Effector memory CD4-positive, alpha-beta T cell (primary cell): ENCODE measurements around the gene STIM2.

ENCODE experiments used
- DNase-seq, 3 donors: peaks; one replicate each; pipeline ENCODE4 v3.0.0-alpha.2; 2020
- H3K27ac ChIP-seq: 2 replicates; pipeline ENCODE4 v1.7.0; 2013; ENCODE audit warnings: mild to moderate bottlenecking, low read length, moderate library complexity; ENCODE audit not compliant: insufficient read depth, poor library complexity, severe bottlenecking
- H3K27me3 ChIP-seq: replicated peaks from 2 replicates; pipeline ENCODE4 v1.7.0; 2013; ENCODE audit warnings: mild to moderate bottlenecking, low read length; ENCODE audit not compliant: insufficient read depth, control insufficient read depth, poor library complexity, severe bottlenecking
- H3K36me3 ChIP-seq: 2 replicates; pipeline ENCODE4 v1.7.0; 2013; ENCODE audit warnings: mild to moderate bottlenecking, low read length, moderate library complexity; ENCODE audit not compliant: control insufficient read depth, insufficient read depth
- H3K4me1 ChIP-seq: 2 replicates; pipeline ENCODE4 v1.7.0; 2013; ENCODE audit warnings: low read length, mild to moderate bottlenecking; ENCODE audit not compliant: control insufficient read depth, insufficient read depth, poor library complexity, severe bottlenecking
- H3K4me3 ChIP-seq: 2 replicates; pipeline ENCODE4 v1.7.0; 2013; ENCODE audit warnings: low read length, low read depth, mild to moderate bottlenecking; ENCODE audit not compliant: insufficient read depth, poor library complexity, severe bottlenecking
- H3K9me3 ChIP-seq: 2 replicates; pipeline ENCODE4 v1.7.0; 2013; ENCODE audit warnings: mild to moderate bottlenecking, low read length, moderate library complexity; ENCODE audit not compliant: control insufficient read depth

STIM2 gene

DNA sequence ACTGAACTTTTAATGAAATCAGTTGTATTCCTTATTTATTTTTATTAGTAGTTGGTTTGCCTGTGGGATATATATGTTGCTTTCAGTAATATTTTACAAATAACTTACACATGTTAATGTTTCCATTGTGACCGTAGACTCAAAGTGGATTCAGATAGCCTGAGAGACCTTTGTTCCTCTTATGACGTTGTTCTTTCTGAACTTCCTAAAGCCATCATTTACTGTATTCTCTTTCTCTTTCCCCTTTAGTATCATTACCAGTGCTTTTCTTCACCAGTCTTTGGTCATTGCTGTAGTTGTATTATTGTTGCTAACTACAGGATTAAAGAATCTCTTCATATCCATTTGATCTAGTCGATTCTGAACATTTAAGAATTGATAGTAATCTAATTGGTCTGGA, 4.3 kb downstream of the STIM2 start:
- Histone ChIP-seq H3K36me3 (no peaks in the 10 kb centered on the region), H3K27ac (no peak overlapping the region), H3K4me1 (peaks cover 41% of the 10 kb centered on the region), H3K9me3 (no peaks in the 10 kb centered on the region), H3K4me3 (no peak overlapping the region), H3K27me3 (no peaks in the 10 kb centered on the region)
- no peak for DNase-seq

DNA sequence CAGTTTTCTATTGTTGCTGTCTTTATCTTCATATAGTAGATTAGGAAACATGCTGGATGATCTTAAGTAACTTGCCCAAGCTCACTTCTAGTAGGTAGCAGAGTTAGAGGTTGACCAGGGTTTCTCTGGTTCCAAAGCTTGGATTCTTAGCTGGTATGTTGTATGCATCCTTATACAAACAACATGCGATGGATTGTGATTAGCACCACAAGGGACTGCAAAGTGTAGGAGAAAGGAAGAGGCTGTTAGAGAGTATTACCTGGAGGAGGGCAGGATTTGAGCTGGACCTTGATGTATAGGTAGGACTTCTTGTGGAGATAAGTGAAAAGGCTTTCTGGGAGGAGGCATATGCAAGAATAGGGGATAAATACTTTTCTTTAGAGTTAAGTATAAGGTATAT, 5.6 kb downstream of the STIM2 start:
- Histone ChIP-seq H3K4me1 (peaks cover 39% of the 10 kb centered on the region), H3K27me3 (no peaks in the 10 kb centered on the region), H3K36me3 (no peaks in the 10 kb centered on the region), H3K9me3 (no peaks in the 10 kb centered on the region), H3K4me3 (no peak overlapping the region), H3K27ac (no peak overlapping the region)
- no peak for DNase-seq

DNA sequence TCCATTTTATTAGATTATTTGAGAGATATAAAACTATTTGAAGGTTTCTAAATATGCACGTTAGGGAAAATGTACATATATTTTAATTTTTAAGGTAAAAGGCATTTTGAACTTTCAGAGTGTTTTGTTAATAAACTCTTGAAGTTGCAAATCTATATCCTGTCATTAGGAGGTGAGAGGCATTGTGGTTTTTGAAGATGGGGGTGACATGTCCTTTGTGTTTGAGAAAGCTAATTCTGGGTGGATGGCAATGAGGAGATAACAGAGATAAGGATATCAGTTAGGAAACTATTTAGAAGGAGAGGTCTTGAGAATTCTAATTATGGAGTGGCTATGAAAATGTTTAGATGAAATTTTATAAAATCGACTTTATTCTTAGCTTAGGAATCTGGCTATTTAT, 6.1 kb downstream of the STIM2 start:
- H3K9me3 ChIP-seq = no peaks in the 10 kb centered on the region
- no peaks in the 10 kb centered on the region for H3K27me3 ChIP-seq
- H3K4me3 ChIP-seq = no peak overlapping the region
- H3K4me1 ChIP-seq = peaks cover 39% of the 10 kb centered on the region
- H3K27ac ChIP-seq = no peak overlapping the region
- DNase-seq = no peak
- H3K36me3 ChIP-seq = no peaks in the 10 kb centered on the region

DNA sequence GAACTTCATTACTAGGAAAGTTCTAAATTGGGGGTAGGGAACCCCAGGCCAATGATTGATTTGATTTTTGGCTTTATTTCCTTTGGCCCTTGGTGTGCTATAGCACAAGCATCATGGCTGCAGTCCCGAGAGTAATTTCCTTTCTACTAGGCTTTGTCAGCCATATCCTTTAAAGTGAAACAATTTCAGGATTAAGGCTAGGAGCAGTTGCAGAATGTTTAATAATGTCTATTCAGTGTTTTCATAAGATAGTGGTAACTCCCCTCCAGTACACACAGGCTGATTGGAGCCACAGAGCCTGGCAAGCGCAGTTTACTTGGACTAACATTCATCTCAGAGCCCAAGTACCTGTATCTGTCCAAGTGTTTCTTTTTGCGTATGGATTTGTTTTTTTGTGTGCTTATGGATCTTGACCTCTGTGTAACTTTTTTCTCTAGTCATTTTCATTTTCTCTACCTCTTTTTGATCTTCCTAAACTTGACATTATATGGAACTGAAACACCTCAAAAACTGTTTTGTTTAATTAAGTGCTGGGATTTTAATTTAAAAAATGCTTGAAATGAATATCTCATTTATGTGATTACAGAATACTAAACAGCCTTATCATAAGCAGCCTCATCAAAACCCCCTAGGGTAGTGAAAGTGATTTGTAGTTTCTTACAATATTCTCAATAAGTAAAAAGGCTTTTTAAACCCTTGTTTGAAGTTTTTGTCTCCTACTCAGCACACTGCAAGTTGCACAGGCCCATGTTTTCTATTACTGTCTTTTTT, 7.5 kb downstream of the STIM2 start:
- Histone ChIP-seq H3K9me3 (no peaks in the 10 kb centered on the region), H3K4me3 (no peak overlapping the region), H3K4me1 (peaks cover 36% of the 10 kb centered on the region), H3K36me3 (no peaks in the 10 kb centered on the region), H3K27ac (no peak overlapping the region), H3K27me3 (no peaks in the 10 kb centered on the region)
- no peak for DNase-seq

DNA sequence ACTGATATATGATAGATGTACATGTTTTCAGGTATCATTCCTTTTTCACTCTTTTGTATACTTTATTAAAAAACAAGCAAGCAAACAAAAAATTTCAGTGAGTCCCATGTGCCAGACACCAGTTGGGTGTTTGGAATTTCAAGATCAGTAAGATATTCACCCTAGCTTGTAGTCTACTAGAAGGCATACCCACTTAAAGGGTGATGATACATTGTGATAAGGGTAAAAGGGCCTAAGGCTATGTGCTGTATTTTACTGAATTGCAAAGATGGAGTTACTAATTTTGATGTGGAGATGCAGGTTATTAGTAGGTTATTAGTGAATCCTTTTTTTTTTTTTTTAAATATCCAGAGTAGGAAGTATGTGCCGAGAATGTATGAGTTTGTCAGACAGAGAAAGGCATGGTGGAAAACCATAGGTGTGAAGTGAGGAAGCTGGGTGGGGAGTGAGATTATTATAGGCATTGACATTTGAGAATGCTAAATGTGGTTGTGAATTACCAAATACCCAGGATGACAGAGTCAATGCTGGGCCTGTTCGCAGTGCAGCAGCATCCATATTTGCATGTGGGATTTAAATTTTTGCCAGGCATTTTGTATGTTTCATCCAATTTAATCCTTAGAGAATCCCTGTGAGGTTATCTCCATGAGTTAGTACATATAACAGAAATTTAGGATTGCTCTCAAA, 10.1 kb downstream of the STIM2 start:
- H3K4me3 ChIP-seq = no peak overlapping the region
- H3K9me3 ChIP-seq = no peaks in the 10 kb centered on the region
- no peaks in the 10 kb centered on the region for H3K36me3 ChIP-seq
- no peak overlapping the region for H3K27ac ChIP-seq
- no peak for DNase-seq
- peaks cover 29% of the 10 kb centered on the region for H3K4me1 ChIP-seq
- H3K27me3 ChIP-seq = no peaks in the 10 kb centered on the region

DNA sequence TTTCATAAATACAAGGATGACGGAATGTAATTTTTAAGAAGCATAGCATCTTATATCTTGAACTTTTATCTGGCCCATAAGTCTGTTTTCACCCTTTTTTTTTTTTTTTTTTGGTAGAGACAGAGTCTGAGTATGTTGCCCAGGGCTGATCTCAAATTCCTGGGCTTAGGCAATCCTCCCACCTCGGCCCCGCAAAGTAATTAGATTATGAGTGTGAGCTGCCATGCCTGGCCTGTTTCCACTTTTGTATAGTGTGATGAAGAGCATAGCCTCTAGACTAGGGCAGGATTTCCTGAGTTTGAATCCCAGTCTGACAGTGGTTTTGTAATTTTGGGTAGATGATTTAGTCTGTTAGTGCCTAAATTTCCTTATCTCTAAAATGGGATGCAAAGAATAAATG, 11.0 kb downstream of the STIM2 start:
- Histone ChIP-seq H3K27ac (no peak overlapping the region), H3K27me3 (no peaks in the 10 kb centered on the region), H3K4me3 (no peak overlapping the region), H3K9me3 (no peaks in the 10 kb centered on the region), H3K4me1 (peaks cover 22% of the 10 kb centered on the region), H3K36me3 (no peaks in the 10 kb centered on the region)
- no peak for DNase-seq

DNA sequence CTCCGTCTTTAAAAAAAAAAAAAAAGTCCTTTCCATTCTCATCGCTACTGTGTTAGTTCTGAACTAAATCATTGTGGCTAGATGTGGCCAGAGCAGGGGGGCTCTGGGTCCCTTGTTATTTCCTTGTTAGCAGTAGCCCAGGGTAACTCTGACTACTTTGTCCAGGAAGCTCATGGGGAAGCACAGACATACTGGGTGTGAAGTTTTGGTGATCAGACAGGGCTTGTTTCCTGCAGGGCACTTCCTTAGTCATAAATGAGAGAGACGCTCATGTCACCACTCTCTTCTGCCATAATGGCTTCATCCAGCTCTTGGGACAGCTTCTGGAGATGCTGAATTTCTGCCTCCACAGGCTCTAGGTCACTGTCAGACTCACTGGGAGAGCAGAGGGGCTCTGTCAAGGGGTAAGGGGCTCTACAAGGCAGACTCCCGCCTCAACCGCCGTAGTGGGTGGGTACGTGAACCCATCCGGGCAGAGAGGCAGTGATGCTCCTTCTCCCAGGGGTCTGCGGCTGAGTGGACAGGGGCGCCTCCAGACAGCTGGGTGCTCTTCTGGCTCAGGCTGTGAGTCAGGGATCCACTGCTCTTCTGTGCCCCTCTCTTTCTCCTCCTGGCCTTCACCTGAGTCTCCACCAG, 12.9 kb downstream of the STIM2 start:
- no peaks in the 10 kb centered on the region for H3K9me3 ChIP-seq
- no peak overlapping the region for H3K4me3 ChIP-seq
- no peaks in the 10 kb centered on the region for H3K27me3 ChIP-seq
- DNase-seq = peak; percentile 49 to 69 (median 63)
- peak overlapping the region; percentile 45 for H3K27ac ChIP-seq
- H3K36me3 ChIP-seq = no peaks in the 10 kb centered on the region
- peaks cover 11% of the 10 kb centered on the region for H3K4me1 ChIP-seq

DNA sequence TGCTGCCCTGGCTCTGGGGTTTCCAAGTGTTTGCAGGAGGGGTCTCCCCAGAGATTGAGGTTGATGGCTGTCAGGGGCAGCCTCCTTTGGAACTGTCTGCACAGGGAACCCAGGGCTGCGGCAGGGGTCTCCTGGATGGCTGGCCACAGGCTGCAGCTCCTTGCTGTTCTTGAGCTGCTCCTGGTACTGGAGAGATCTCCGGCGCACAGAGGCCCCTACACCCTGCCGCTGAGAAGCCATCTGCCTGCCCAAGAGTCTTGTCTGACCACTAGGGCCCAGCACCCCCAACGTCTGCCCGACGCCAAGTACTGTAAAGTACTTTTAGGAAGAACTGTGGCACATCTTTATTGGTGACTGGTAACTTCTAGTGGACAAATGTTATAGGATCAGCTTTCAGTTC, 13.5 kb downstream of the STIM2 start:
- Histone ChIP-seq H3K4me3 (no peak overlapping the region), H3K4me1 (peaks cover 11% of the 10 kb centered on the region), H3K36me3 (no peaks in the 10 kb centered on the region), H3K9me3 (no peaks in the 10 kb centered on the region), H3K27ac (peak overlapping the region; percentile 45), H3K27me3 (no peaks in the 10 kb centered on the region)
- no peak for DNase-seq

DNA sequence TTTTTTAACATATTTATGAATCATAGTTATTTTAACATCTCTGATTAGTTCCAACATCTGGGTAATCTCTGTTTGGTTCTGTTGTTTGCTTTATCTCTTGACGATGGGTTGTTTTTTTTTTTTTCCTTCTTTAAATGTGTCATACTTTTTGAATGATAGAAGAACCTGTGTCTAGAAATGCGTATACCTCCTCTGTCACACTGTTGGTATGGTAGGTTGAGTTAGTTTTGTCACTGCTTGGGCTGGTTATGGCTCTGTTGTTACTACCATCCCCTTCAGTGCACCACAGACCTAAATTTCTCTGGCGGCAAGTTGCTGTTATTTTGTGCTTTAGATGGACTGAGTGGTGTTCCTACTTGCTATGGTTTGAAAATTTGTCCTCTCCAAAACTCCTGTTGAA, 16.8 kb downstream of the STIM2 start:
- DNase-seq = no peak
- Histone ChIP-seq H3K9me3 (no peaks in the 10 kb centered on the region), H3K27me3 (no peaks in the 10 kb centered on the region), H3K4me1 (peaks cover 11% of the 10 kb centered on the region), H3K36me3 (no peaks in the 10 kb centered on the region), H3K27ac (peak overlapping the region; percentile 61), H3K4me3 (no peak overlapping the region)

DNA sequence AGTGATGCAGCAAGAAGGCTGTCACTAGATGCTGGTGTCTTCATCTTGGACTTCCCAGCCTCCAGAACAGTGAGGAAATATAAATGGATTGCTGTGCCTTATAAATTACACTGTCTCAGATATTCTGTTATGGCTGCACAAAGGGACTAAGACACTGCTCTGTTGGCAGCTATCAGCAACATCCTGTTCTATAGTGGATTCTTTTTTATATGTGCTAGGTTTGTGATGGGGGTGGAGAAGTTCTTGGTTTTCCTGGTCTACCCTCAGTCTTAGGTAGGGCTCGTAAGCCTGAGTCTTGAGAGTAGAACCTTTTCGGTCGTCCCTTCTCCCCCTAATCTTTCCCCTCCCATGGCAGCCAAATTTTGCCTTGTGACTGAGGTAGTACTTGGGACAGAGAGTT, 17.3 kb downstream of the STIM2 start:
- no peaks in the 10 kb centered on the region for H3K36me3 ChIP-seq
- H3K27ac ChIP-seq = peak overlapping the region; percentile 61
- H3K4me1 ChIP-seq = peaks cover 9% of the 10 kb centered on the region

More for the DNA sequence above, 17.3 kb downstream of the STIM2 start:
- Histone ChIP-seq H3K27me3 (no peaks in the 10 kb centered on the region), H3K9me3 (no peaks in the 10 kb centered on the region), H3K4me3 (no peak overlapping the region)
- DNase-seq = no peak
